GM12892 (cell line): ENCODE measurements around the gene TTC24.
A peak's percentile ranks its signal among the peaks of the same experiment; 100 is the strongest.

Experiments used
- DNase-seq: peaks from one replicate; pipeline ENCODE4 v3.0.0; 2011; ENCODE audit not compliant: insufficient read length
- FAIRE-seq: peaks from 2 replicates; lab custom pipeline; 2011; peaks lifted over from hg19 to GRCh38; lab: Jason Lieb, UNC
- POLR2A ChIP-seq: IDR thresholded peaks from 2 replicates; pipeline ENCODE4 v1.6.1; 2011; ENCODE audit warnings: low read depth, low read length, control low read depth
- POLR2AphosphoS5 ChIP-seq: IDR thresholded peaks from 2 replicates; pipeline ENCODE4 v1.6.1; 2011; ENCODE audit warnings: low read depth, low read length, control low read depth
- TAF1 ChIP-seq: IDR thresholded peaks from 2 replicates; pipeline ENCODE4 v1.6.1; 2011; ENCODE audit warnings: low read depth, mild to moderate bottlenecking, control low read depth, low read length, borderline replicate concordance

The TTC24 gene

DNA sequence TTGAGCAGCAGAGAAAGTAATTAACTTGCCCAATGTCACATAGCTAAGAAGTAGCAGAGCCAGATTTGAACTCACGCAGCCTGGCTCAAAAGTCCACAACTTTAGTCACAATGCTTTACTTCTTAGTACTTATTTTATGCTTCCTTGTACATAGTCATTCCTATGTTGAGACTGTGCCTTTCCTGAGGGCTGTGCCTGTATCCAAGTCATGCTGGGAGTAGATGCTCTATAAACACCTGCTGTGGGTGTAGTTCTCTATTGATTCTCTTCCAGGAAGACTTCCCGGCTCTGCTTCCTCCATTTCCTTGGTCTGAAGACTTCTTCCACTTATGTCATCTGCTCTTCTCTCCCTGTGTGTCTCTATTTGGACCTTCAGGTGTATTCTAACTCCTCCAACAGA, 23.8 kb upstream of the TTC24 start:
- FAIRE-seq, result no peak
- TF ChIP-seq POLR2A, result no peak
- TF ChIP-seq POLR2AphosphoS5, result no peak
- TF ChIP-seq TAF1, result no peak
- no peak for DNase-seq

- no peak for TF ChIP-seq POLR2AphosphoS5
- no peak for TF ChIP-seq POLR2A
- no peak for TF ChIP-seq TAF1
- DNase-seq (no peak), FAIRE-seq (no peak)
Measured at GRCh38 chr1:156556354-156556753, 23.2 kb upstream of the TTC24 start.

DNA sequence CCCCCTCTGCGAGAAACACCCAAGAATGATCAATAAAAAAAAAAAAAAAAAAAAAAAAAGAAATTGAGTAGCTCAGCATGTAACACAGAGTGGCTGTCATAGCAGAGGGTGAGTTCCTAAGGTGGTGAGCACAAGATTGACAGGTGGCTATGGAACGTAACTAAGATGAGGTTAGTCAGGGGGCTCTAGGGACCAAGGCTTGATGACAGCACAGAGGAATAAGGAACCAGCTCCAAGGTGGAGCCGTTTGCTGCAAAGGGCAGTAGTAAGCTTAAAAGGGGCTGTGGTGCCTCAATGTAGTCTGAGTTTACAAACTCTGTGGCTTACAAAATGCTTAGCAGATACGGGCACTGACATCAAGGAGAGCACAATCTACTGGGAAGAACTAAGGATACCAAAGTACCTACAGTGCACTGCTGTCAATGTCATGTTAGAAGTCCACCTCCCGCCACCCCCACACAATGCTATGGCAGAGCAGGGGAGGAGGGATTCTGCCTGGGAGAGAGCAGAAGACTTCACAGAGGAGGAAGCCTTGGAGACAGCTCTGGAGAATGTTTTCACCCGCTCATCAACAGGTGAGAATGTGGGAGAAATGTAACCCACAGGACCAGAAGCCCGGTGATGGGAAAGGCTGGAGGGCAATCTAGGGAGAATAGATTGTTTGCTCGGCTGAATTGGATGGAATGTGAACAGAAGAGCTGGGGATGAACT, 20.3 kb upstream of the TTC24 start:
- FAIRE-seq (no peak), DNase-seq (no peak)
- TF ChIP-seq POLR2AphosphoS5 (no peak), TAF1 (no peak), POLR2A (no peak)

DNA sequence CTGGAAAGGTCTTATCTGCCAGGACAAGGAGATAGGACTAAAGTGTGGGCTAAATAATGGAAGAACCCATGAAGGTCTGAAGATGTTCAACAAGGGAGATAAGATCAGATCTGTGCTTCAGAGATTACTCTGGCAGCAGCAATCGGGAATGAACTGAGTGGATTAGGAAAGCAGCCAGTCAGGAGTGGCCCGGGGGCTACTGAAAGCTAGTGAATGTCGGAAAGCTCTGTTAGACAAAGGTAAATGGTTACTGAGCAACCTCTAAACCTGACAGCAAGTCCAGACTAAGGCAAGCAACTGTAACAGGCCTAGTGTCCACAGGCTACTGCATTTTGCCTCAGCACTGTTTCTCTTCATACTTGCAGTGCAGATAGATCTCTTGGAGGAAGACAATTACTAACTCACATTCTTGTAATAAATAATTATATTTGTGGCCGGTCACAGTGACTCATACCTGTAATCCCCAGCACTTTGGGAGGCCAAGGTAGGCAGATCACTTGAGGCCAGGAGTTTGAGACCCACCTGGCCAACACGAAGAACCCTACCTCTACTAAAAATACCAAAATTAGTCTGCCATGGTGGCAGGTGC, 19.6 kb upstream of the TTC24 start:
- no peak for FAIRE-seq
- DNase-seq, result no peak
- no peak for TF ChIP-seq TAF1

DNA sequence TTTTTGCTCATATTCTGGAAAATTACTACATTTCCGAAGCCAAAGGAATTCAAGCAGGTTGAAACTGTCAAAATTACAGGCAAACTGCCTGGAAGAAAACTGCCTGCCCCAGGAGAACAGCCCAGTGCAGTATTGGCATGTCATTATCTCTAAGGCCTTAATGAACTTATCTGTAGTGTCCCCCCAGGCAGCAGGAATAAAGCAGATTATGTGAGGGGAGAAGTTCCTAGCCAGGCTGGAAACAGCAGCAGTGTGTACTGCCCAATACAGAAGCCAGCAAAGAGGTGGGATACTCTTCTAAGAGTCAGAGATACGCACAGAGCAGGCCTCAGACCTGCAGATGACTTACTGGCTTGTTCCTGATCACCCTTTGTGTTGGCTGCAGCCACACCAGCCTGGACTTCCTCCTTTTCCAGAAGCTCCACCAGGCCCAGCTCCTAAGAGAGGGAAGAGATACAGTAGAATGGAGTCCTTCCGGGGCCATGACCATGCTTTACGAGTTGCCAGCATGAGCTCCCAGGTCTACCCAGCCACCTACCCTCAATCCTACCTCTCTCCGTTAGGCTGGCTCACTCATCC, 18.8 kb upstream of the TTC24 start:
- FAIRE-seq, result no peak
- TF ChIP-seq TAF1 (no peak), POLR2A (no peak), POLR2AphosphoS5 (no peak)
- DNase-seq, result no peak

DNA sequence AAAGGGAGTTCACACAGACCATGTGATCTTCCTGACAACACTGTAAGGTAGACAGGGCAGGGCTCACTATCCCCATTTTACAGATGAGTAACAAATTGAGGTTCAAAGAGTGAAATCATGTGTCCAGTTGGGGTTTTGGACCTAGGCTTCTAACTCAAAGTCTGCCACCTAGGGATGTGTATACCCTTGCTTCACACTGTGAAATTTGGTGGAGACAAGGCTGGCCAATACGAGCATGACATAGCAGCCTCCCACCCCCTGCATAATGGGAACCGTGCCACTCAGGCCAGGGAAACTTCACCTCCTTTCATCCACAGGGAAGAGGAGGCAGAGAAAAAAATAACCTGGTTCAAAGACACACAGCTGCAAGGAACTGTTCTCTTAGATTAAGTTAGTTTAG, 14.0 kb upstream of the TTC24 start:
- DNase-seq (no peak), FAIRE-seq (no peak)
- TF ChIP-seq TAF1 (no peak), POLR2A (no peak), POLR2AphosphoS5 (no peak)

- FAIRE-seq (no peak), DNase-seq (no peak)
- TF ChIP-seq TAF1, result no peak
- no peak for TF ChIP-seq POLR2A
- no peak for TF ChIP-seq POLR2AphosphoS5
Measured at GRCh38 chr1:156566436-156566835, 13.1 kb upstream of the TTC24 start.

DNA sequence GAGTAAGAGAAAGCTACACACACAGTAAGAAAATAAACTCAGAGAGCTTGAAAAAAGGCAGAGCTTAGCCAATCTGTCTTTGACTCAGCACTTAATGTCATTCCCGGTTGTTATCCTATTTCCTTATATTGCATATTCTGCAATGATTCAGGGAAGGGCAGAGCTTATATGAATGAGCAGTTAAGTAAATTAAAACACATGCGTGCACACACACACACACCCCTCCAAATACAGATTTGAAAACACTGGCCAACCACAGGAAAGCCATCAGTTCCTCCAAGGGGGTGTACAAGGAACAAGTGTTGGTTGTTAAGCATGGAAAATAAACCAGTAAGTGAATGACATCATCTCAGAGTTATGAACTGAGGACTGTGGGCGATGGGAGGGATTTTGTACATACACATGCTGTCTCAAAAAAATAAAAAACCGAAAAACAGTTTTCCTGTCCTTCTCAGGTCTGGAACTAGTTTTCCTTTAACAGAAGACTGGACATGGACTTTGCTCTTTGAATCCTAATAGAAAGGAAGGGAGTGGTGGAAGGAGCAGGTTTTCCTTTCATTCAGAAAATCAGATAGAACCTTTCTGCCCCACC, 8.2 kb upstream of the TTC24 start:
- DNase-seq (no peak), FAIRE-seq (no peak)
- TF ChIP-seq POLR2A (no peak), TAF1 (no peak), POLR2AphosphoS5 (no peak)

- TF ChIP-seq POLR2AphosphoS5 (no peak), POLR2A (no peak), TAF1 (no peak)
- DNase-seq (peak; percentile 95), FAIRE-seq (peak; percentile 17)
Measured at GRCh38 chr1:156571919-156572662, 7.4 kb upstream of the TTC24 start, which contains the start of gene IQGAP3. IQGAP3 (minus strand) TSS chr1:156572565; CDS start chr1:156572529, 36 bp downstream.

GRCh38 chr1:156572663-156573018, 6.9 kb upstream of the TTC24 start:
- no peak for FAIRE-seq
- no peak for DNase-seq
- TF ChIP-seq POLR2AphosphoS5 (no peak), POLR2A (no peak), TAF1 (no peak)

GRCh38 chr1:156574039-156574633, 5.4 kb upstream of the TTC24 start:
- FAIRE-seq, result no peak
- TF ChIP-seq POLR2A (no peak), TAF1 (no peak), POLR2AphosphoS5 (no peak)
- no peak for DNase-seq
